HK-2 (cell line): Measurements from ENCODE around the gene LTB.

ENCODE experiments used
- DNase-seq: peaks from one replicate; pipeline ENCODE4 v3.0.0-alpha.2; 2018; ENCODE audit not compliant: unreplicated experiment

LTB gene

GRCh38 chr6:31576897-31577578 is 5.2 kb downstream of the LTB start:
- DNase-seq, result no peak

- no peak for DNase-seq
These were observed 6.1 kb downstream of the LTB start for GRCh38 chr6:31575952-31576685.

GRCh38 chr6:31575335-31575901 is 6.8 kb downstream of the LTB start, which contains the start of gene TNF:
Gene TNF (plus strand): TSS chr6:31575565. CDS start chr6:31575742, 177 bp downstream.
- DNase-seq, result no peak

- DNase-seq, result no peak
These were observed 7.8 kb downstream of the LTB start for GRCh38 chr6:31574106-31575061.

- DNase-seq, result no peak
These were observed 8.8 kb downstream of the LTB start for GRCh38 chr6:31573239-31574105.

GRCh38 chr6:31572041-31572911 is 9.9 kb downstream of the LTB start, which contains the start of gene LTA:
Gene LTA (plus strand): TSS chr6:31572289. CDS start chr6:31572743, 454 bp downstream.
- DNase-seq, result no peak

- no peak for DNase-seq
These were observed 12.2 kb downstream of the LTB start for GRCh38 chr6:31569861-31570536.

- no peak for DNase-seq
These were observed 13.7 kb downstream of the LTB start for GRCh38 chr6:31568537-31568961.

- no peak for DNase-seq
These were observed 14.5 kb downstream of the LTB start for GRCh38 chr6:31567531-31568370.

- no peak for DNase-seq
These were observed 21.5 kb downstream of the LTB start for GRCh38 chr6:31560697-31561058.

GRCh38 chr6:31559958-31560696 is 22.1 kb downstream of the LTB start:
- peak; percentile 86 for DNase-seq

GRCh38 chr6:31559606-31559957 is 22.6 kb downstream of the LTB start:
- no peak for DNase-seq

- no peak for DNase-seq
These were observed 23.4 kb downstream of the LTB start for GRCh38 chr6:31558631-31559500.

- no peak for DNase-seq
These were observed 24.0 kb downstream of the LTB start for GRCh38 chr6:31558318-31558625.

GRCh38 chr6:31557443-31558317 is 24.5 kb downstream of the LTB start:
- DNase-seq, result no peak

- no peak for DNase-seq
These were observed 25.9 kb downstream of the LTB start for GRCh38 chr6:31556307-31556706.
